CD4-positive, alpha-beta T cell treated with Interleukin-17A for 1 hour (primary cell): ENCODE measurements around the gene ZNF609.
A peak's percentile ranks its signal among the peaks of the same experiment; 100 is the strongest.

Experiments
- DNase-seq: peaks from one replicate; pipeline ENCODE4 v3.0.0-alpha.2; 2020

The ZNF609 gene

DNA sequence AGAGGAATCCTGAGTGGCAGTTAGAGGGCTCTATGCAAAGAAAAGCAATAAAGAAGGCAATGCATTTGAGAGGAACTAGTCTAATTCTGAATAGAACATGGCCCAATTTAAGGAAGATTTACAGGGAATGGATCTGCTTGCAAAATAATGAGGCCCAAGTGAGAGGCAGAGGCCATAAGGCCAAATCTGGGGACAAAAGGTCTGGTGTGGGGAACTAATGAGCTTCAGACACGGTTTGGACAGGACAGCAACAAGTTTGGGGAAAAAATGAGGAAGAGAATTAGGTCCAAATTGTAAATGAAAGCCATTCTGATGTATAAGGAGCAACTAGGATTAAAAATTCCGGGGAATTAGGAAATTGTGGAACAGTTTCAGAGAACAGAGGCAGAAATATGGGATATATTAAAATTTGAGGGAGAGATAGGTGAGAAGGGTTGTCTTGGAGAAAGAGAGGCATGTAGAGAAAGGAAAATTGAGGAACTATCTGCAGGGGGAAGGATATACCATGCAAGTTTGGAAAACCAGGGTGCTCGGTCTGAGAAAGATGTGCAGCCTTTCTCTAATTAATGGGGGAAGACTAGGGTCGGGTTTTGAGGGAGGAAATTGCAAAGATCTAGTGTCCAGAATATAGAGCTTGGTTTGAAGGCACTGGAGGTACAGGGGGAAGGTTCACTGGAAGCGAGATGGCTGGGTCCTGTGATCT is 241.3 kb downstream of the ZNF609 start:
- DNase-seq: no peak

DNA sequence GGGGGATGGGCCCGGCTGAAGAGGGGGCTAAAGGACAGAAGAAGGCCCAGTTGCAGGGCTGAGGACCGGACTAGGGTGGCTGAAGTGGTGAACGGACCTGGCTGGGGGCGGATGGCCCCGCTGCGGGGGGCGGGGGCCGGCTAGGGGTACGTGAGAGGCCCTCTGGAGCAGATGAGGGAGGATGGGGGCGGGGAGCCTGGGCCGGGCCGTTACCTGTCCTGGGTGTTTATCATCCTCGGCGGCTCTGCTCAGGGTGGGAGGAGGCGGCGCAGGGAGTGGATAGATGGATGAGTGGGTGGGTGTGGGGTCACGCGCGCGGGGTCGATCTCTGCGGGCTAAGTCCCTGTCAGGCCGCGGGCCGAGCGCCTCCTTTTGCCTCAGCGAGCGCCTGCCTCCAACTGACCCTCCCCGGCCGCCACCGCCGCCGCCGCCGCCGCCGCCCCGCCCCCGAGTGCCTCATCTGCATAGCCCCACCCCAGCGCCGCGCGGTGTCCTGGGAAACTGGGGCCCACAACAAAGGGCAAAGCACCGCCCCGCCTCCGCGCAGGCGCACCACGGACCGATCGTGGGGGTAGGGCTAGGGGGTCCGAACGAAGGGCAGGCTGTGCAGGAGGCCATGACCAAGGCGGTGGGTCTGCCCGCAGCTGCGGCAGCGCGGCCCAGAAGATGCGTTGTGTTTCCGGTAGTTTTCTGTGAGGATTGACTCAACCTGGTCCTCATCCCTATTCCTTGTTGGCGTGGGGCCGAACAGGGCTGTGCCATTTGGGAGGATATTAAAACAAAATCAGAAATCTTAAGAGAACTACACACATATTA is 242.6 kb downstream of the ZNF609 start:
- DNase-seq: peak; percentile 95

DNA sequence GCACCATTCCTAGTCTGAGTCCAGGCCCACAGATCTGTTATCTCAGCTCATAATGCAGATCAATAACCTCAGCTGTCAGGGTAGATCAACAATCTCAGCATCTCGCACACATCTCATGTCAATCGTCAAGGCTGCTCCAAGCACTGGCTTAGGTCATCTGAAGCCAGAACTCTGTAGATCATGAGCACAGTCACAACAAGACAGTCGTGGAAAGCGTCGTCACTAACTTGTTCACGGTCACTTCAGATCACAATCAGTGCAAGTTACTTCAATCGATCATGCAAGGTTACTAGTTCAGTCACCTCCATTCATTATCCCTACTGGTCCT is 243.2 kb downstream of the ZNF609 start:
- no peak for DNase-seq

DNA sequence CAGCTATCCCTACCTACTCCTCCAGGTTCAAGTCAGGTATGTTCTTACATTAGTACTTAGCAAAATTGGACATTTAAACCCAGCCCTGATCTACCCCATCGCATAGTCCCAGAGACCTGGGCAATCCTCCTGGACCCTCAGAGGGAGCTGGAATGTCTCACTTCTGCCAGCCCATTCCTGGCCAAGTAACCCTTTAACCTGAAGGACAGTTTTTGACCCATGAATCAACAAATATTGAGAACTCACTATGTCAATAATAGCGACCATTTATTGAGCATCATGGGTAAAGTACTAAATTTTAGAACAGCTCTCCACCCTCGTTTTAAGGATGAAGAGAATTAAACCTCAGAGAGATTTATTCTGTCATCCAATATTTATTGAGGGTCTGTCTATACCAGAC is 244.6 kb downstream of the ZNF609 start:
- DNase-seq: no peak

DNA sequence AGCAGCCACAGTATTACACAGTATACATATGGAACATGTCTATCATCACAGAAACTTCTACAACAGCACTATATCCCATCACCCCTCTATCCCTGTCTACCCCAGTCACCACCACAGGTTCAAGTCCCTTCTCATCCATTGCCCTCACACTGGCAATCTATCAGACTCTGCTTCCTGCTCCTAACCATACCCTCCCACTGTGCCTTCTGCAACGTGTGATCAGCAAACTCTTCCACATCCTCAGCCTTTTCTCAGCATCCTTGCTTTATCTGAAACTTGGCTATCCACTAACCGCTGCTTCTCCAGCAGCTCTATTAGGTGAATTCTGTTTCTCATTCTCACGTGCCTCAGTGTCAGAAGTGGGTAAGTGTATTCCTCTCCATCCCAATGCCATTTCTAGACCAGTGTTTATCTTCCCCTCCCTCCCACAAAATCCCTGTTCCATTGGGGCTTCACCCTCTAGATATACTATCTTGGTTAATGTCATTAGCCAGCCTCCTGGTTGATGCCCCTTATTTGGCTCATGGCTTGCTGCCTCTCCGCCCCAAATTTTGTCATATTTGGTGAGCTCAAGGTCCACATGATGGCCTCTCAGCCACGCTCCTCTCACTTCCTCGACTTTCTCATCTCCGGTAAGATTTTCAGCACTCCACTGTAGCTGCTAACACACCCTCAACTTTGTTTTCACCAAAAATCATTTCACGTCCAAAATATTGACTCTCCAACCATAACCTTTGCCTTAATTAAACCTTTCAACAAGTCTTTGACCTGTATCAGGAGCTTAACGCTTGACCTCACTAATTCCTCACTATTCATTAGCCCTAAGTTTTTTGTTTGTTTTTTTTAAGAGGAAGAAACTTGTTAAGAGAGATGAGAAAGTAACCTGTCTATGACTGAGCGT is 245.9 kb downstream of the ZNF609 start:
- DNase-seq: no peak

DNA sequence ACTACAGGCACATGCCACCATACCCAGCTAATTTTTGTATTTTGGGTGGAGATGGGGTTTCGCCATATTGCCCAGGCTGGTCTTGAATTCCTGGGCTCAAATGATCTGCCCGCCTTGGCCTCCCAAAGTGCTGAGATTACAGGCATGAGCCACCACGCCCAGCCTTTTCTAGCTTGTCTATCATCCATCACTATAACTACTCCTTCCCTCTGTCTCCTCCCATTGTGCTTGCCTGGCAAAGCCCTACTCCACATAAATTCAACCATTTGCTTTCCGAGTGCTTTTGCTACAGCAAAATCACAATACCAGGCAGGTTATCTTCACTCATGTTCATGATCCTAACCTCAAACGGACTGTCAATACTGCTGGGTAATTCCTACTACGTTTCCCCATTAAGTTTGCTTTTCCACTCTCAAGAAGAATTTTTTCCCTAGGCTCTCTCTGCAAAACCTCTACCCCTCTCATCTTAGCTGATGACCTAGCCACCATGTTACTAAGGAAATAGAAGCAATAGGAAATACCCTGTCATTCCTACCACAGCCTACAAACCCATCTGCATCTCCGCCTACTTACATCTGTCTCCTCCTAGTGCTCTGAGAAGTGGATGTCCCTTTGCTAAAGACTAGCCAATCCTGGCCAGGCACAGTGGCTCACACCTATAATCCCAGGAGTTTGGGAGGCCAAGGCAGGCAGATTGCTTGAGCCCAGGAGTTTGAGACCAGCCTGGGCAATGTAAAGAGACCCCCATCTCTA is 250.5 kb downstream of the ZNF609 start:
- DNase-seq: no peak

DNA sequence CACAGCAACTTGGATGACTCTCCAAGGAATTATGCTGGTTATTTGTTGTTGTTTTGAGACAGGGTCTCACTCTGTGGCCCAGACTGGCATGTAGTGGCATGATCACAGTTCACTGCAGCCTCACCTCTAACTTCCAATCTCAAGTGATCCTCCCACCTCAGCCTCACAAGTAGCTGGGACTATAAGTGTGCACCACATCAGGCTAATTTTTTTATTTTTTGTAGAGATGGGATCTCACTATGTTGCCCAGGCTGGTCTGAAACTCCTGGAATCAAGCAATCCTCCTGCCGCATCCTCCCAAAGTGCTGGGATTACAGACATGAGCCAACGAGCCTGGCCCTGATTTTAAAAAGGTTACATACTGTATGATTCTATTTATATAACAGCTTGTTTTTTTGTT is 252.0 kb downstream of the ZNF609 start:
- DNase-seq: no peak

DNA sequence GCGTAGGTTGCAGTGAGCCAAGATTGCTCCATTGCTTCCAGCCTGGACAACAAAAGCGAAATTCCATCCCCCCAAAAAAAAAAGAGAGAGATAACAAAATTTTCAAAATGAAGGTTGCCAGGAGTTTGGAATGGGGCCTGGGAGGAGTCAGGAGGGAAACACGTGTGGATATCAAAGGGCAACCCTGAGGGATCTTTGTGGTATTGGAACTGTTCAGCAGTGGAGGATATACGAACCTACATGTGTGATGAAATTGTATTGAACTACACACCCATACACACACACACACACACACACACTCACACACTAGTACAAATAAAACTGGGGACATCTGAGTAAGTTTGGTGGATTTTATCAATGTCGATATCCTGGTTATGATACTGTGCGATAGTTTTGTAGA is 253.2 kb downstream of the ZNF609 start:
- DNase-seq: no peak

DNA sequence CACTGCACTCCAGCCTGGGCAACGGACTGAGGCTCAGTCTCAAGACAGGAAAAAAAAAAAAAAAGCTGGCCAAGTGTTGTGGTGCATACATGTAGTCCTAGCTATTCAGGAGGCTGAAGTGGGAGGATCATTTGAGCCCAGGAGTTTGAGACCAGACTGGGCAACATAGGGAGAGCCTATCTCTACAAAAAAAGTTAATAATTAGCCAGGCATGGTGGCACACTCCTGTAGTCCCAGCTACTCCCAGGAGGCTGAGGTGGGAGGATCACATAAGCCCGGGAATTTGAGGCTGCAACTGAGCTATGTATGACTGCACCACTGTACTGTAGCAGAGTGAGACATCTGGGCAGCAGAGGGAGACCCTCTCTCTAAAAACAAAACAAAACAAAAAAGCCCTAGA is 256.1 kb downstream of the ZNF609 start:
- no peak for DNase-seq

DNA sequence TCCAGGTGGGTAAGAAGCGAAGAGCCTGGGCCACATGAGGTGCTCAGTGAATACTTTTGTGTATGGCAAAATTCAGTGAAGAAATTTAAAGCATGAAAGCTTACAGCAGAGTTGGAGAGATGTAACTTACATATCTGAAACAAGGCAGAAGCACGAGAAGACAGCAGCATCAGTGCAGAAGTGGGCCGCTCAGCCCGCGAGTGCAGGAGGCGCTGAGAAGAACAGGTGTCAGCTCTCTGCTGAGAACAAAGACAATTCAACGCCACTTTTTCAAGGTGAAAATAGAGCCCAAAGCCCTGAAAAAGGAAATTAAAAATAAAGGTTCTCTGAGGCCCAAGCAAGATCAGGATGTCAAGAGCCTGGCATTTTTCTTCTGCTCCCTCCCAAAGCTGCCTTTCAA is 256.8 kb downstream of the ZNF609 start:
- DNase-seq: no peak

DNA sequence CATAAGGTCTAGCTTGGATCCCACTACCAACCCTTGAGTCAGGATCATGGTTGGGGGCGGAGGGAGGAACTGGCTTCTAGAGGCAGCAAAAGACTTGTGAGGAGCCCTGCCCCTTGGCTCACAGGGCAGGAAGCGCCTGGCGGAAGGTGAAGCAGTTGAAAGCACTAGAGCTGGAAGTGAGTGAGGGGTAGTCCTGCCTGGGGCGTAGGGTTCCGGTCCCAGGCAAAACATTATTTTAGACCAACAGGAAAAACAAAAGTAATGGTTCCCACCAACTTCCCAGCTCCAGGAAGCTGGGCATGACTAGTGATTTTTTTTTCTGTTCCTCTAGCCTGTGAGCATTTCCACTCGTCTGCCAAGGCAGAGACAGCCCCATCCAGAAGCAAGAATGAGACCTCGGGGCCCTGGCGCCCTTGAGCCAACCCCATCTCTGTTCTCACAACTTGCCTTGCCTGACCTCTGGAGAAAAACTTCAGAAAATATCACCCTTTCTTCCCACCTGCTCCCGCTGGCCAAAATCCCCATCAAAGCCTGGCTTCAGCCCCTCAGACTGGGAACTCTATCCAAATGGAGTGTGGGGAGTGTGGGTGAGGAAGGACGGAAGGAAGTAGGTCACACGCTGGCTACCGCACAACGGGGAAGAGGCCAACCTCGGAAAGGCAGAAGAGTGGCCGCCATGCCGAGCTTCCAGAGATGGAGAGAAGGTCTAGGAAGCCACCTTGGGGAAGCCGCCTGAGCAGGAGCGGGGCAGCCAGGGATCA is 257.5 kb downstream of the ZNF609 start:
- no peak for DNase-seq

DNA sequence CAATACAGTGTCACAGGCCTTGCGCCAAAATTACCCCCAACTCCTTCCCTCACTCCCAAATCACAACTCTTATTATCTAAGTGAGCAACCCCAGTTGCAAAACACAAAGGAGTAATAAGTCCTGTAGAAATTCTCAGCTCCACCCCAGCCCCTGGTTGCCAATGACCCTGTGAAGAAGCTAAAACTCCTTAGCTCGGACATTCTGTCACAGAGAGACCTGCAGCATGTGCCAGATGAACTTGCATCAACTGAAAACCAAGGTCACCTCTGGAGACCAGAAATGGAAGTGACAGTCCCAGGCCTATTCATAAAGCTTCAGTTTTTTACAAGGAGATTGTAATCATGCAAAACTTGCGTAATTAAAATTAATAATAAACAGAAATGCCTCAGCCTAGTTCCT is 259.8 kb downstream of the ZNF609 start:
- no peak for DNase-seq

DNA sequence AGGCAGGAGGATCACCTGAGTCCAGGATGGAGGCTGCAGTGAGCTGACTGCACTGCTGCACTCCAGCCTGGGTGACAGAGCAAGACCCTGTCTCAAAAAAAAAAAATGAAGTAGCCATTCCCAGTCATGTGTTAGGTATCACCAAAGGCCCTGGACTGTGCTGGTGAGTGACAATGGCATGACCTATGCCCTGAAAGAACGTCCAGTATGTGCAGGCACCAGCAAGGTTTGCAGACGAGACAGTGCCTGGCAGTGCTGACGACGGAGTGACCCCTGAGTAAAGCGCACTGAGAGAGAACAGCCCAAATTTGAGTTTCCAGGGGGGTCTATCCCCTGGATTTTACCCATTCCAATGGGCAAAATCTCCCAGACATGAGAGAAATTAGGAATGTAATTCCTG is 269.8 kb downstream of the ZNF609 start:
- DNase-seq: no peak

DNA sequence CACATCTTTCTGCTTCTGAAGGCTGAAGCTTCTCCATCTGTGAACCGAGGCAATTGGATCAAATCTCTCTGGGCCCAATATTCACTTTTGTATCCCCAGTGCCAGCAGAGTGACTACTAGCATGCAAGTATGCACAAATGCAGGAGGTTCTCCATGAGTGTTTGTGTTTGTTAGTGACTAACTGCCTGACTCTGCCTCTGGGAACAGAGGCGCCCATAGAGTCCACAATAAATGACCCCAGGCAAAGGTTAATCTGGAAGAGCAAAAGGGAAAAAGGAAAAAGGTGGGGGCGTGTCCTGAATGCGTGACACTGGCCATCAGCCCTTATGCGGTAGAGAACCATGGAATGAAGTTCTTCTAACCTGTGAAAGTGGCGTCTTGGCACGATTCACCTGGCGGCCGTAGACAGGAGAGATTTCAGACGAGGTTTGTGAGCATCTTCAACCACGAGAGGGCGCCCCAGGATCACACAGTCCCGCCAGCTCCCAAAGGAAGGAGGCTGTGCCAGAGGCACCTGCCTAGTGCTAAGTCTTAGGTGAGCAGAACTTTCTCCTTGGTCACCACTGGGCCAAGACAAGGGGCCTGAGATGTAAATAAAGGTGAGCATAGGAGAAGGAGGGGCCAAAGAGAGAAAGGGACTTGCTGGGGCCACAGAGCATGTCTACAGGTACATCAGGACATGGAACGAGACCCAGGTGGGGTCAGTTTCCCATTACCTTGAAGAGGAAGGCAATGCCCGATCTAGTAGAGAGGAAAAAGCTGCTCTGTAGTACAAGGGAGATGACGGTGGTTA is 270.8 kb downstream of the ZNF609 start:
- DNase-seq: peak; percentile 86

DNA sequence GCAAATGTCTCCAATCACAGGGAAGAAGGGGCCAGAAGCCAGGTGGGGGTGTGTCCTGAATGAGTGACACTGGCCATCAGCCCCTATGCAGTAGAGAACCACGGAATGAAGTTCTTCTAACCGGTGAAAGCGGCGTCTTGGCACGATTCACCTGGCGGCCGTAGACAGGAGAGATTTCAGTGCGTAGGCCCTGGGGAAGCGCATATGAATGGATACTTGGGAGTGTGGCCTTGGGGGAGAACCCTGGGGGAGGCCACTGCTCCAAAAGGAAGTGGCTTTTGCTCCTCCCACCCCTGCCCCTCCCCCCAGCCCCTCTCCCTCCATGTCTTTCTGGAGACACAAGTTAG is 271.4 kb downstream of the ZNF609 start:
- DNase-seq: no peak

DNA sequence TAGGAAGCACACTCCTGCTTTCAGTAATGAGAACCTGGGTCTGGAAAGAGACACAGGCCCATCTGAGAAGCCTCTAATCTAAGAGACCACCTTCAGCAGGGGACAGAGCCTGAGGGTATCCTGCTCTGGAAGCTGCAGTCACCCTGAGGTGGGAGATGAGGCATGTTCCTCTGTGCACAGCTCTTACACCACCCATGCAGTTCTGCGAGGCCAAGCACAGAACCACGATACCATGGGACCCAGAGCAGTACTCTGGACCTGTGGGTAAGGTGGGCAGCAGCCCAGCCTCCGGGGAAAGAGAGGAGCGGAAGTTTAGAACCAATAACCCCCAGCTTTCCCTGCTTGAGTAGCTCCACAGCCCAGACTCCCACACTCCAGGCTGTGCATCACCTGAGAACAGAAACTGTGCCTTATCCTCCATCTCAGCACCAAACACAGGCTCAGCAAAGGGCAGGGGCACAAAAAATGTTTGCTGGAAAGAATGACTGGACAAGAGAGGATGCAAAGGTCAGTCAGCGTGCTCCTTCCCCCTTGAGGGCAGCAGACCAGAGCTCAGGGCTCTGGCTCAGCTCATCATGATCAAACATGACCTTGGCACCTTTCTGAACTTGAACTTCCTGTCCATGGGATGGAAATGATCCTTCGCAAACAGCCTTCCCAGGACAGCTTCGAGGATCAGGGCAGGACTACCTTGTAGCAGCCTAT is 271.9 kb downstream of the ZNF609 start:
- no peak for DNase-seq
